ENCODE results near the gene EYS. TPM values are rescaled to one million over a fixed set of nuclear protein-coding genes. Genes with fewer than 3 reads are reported as not detected.

Gene EYS
- polyA plus RNA-seq, 3 donors = 0.51 to 0.69 (median 0.65) TPM

GRCh38 chr6:65253041-65253440 lies 454.0 kb downstream of the EYS start:
- DNase-seq (ENCODE audit: low read depth in 3 of 3, low spot score in 2 of 3) = no peak

- no peak for DNase-seq (ENCODE audit: low read depth in 3 of 3, low spot score in 2 of 3)
These were observed 458.9 kb downstream of the EYS start for GRCh38 chr6:65248101-65248610.

DNA sequence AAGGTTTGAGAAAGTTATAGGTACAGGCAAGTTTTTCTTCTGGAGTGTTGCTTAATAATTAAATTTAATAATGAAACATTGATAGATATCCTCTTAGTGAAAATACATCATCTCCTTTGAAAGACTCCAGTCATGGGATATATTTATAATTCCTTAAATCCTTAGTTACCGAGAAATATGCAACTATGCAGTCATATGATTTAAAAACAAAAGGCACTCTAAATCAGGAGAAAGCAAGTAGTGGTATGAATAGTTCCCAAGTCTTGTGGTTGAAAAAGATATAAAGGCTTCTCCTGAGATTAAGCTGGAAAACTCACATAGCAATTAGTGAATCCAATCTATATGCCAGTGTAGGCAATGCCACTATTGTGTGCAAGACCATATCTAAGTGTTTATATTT lies 475.4 kb downstream of the EYS start:
- no peak for DNase-seq (ENCODE audit: low read depth in 3 of 3, low spot score in 2 of 3)

DNA sequence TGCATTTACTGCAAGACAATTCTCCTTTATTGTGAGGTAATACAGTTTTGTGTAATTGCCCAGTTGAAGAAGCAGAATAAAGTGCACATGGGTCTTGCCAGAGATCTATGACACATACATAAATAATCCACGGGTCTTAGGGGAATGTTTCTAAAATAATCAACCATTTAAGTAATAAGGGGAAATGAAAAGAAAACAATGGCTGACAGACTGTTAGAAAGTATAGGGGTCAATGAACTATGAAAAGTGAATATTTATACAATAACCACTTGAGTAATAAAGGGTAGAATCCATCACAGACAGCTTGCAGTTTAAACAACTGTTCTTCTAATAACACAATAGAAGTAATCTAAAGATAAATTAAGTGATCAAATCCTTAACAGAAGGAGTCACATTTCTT lies 477.2 kb downstream of the EYS start:
- DNase-seq (ENCODE audit: low read depth in 3 of 3, low spot score in 2 of 3) = no peak

DNA sequence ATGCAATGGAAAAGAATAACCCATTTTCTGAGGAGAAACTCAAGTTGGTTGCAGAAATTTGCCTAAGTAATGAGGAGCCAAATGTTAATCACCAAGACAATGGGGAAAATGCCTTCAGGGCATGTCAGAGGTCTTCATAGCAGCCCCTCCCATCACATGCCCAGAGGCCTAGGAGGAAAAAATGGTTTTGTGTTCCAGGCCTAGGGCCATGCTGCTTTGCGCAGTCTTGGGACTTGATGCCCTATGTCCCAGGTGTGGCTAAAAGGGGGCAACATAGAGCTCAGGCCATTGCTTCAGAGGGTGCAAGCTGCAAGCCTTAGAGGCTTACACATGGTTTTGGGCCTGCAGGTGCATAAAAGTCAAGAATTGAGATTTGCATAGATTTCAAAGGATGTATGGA lies 485.9 kb downstream of the EYS start:
- no peak for DNase-seq (ENCODE audit: low read depth in 3 of 3, low spot score in 2 of 3)

DNA sequence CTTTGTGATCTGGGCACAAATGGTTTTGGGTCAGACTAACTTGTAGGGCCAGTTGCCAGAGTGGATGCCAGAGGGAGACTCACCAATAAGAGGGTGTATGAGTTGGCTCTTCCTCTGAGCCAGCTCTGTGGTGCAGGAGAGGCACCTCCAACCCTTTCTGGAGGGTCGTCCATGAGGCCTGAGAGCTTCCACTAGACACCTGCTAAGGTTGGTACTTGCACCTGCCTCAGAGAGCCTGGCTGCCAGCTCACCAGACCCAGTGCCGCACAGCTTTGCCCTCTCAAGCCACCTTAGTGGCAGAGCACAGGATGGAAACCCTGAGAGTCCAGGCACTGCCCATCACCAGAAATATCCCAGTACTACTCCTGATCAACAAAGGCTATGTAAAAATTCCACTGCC lies 504.3 kb downstream of the EYS start:
- DNase-seq (ENCODE audit: low read depth in 3 of 3, low spot score in 2 of 3) = no peak

- no peak for DNase-seq (ENCODE audit: low read depth in 3 of 3, low spot score in 2 of 3)
These were observed 507.3 kb downstream of the EYS start for GRCh38 chr6:65199683-65200082.

DNA sequence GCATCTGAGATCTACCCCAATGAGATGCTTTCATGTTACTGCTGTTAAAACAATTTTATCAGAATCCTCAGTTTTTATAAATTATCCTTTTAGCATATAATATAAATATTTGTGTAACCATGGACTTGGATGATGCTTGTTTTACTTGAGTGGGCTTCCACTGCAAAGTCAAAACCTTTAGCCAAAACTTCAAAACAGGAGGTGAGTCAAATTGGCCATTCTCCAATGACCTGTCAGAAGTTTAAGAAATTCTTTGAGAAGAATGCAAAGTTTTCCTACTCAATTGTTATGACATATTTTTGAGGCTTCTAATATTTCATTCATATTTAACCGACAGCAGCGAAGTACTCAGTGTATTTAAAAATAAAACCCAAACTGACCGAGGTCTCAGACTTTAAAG lies 507.9 kb downstream of the EYS start:
- DNase-seq (ENCODE audit: low read depth in 3 of 3, low spot score in 2 of 3) = no peak

GRCh38 chr6:65191471-65191870 lies 515.6 kb downstream of the EYS start:
- no peak for DNase-seq (ENCODE audit: low read depth in 3 of 3, low spot score in 2 of 3)

DNA sequence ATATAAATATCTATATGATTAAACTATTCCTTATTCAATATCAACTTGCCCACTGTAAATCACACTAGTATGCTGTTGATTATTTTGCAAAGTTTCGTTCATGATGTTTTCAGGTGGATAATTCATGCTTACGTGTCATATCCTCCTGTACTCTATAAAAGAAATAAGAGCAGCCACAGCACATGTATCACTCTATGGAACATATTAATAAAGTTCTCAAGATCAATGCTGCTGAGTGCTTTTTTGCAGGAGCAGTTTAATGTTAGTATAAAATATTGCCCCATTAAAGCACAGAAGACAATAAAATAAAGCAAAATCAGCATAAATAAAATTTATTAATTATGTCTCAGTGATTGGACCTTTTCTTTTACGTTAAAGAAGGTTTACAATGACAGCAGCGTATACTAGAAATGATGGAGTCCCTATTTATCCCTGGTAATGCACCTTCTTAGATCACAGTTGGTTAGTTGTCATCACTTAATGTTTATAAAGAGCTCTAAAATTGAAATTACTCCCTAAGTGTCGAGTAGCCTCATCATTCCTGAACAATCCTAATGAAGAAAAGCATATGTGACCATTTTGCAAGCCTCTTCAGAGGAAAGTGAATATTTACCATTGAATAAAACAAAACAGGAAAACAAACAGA lies 517.7 kb downstream of the EYS start:
- DNase-seq (ENCODE audit: low read depth in 3 of 3, low spot score in 2 of 3) = no peak

- no peak for DNase-seq (ENCODE audit: low read depth in 3 of 3, low spot score in 2 of 3)
These were observed 520.2 kb downstream of the EYS start for GRCh38 chr6:65186826-65187225.

- DNase-seq (ENCODE audit: low read depth in 3 of 3, low spot score in 2 of 3) = no peak
These were observed 524.3 kb downstream of the EYS start for GRCh38 chr6:65182681-65183080.

- DNase-seq (ENCODE audit: low read depth in 3 of 3, low spot score in 2 of 3) = no peak
These were observed 536.8 kb downstream of the EYS start for GRCh38 chr6:65170273-65170672.

DNA sequence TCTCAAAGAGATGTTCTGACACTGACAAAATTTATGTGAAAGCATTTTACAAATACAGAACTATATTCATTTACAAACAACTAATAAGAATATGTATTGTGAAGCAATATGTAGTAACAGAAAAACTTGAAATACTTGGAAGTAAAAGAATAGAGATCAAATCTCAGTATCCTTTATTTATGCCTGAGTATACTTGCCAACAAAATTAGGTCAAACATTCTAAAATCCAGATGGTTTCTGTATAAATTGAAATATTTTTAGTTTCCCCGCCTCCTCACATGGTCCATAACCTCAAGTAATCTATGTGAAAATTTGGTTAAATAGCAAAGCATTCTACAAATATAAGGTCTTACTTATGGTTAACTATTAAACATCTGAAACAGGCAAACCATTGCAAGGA lies 545.4 kb downstream of the EYS start:
- no peak for DNase-seq (ENCODE audit: low read depth in 3 of 3, low spot score in 2 of 3)

- DNase-seq (ENCODE audit: low read depth in 3 of 3, low spot score in 2 of 3) = no peak
These were observed 550.0 kb downstream of the EYS start for GRCh38 chr6:65157025-65157424.

- no peak for DNase-seq (ENCODE audit: low read depth in 3 of 3, low spot score in 2 of 3)
These were observed 551.9 kb downstream of the EYS start for GRCh38 chr6:65155083-65155482.

- no peak for DNase-seq (ENCODE audit: low read depth in 3 of 3, low spot score in 2 of 3)
These were observed 557.2 kb downstream of the EYS start for GRCh38 chr6:65149841-65150240.

DNA sequence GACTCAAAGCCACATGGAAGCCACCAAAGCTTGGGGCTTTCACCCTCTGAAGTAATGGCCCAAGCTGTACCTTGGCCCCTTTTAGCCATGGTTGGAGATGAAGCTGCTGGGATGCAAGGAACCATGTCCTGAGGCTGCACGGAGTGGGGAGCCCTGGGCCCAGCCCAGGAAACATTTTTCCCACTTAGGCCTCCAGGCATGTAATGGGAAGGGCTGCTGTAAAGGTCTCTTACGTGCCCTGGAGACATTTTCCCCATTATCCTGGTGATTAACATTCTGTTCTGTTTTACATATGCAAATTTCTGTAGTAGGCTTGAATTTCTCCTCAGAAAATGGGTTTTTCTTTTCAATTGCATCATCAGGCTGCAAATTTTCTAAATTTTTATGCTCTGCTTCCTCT lies 558.2 kb downstream of the EYS start:
- no peak for DNase-seq (ENCODE audit: low read depth in 3 of 3, low spot score in 2 of 3)

DNA sequence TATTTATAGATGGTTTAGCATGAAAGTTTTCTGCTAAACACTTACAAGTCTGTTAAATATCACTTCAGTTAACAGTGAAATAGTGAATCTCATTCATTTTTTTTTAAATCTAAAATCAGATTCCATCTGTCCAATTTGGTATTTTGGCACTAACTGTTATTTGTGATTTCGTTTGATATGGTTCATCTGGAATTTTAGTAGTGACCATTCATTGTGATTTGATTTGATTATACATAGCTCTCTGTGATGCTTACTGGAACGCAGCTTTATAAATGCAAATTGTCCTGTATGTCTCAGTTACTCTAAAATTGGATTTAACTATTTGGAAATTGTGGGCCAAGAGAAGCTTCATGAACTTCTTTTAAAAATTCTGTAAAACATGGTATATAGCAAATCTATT lies 571.5 kb downstream of the EYS start:
- DNase-seq (ENCODE audit: low read depth in 3 of 3, low spot score in 2 of 3) = no peak

GRCh38 chr6:65126667-65127066 lies 580.4 kb downstream of the EYS start:
- DNase-seq (ENCODE audit: low read depth in 3 of 3, low spot score in 2 of 3) = no peak

- DNase-seq (ENCODE audit: low read depth in 3 of 3, low spot score in 2 of 3) = no peak
These were observed 583.5 kb downstream of the EYS start for GRCh38 chr6:65123521-65123920.

- DNase-seq (ENCODE audit: low read depth in 3 of 3, low spot score in 2 of 3) = no peak
These were observed 589.1 kb downstream of the EYS start for GRCh38 chr6:65117817-65118409.

GRCh38 chr6:65116326-65116725 lies 590.7 kb downstream of the EYS start:
- DNase-seq (ENCODE audit: low read depth in 3 of 3, low spot score in 2 of 3) = no peak

Measured in right renal cortex interstitium (tissue), 3 donors.